GM19468 (cell line): Measurements from ENCODE around the gene PGAM5.
"Not testable (repeated sequence)": the region's sequence is repeated elsewhere in the genome, so short reads cannot be mapped to it uniquely, and the experiment has no call there.

Source experiments
- ATAC-seq: cut with Tn5 transposase; IDR thresholded peaks from one replicate; pipeline ENCODE4 v1.9.1; 2021; ENCODE audit warnings: mild to moderate bottlenecking, moderate library complexity, moderate number of reproducible peaks; ENCODE audit not compliant: unreplicated experiment; ENCODE audit errors: extremely low read depth

Gene PGAM5

DNA sequence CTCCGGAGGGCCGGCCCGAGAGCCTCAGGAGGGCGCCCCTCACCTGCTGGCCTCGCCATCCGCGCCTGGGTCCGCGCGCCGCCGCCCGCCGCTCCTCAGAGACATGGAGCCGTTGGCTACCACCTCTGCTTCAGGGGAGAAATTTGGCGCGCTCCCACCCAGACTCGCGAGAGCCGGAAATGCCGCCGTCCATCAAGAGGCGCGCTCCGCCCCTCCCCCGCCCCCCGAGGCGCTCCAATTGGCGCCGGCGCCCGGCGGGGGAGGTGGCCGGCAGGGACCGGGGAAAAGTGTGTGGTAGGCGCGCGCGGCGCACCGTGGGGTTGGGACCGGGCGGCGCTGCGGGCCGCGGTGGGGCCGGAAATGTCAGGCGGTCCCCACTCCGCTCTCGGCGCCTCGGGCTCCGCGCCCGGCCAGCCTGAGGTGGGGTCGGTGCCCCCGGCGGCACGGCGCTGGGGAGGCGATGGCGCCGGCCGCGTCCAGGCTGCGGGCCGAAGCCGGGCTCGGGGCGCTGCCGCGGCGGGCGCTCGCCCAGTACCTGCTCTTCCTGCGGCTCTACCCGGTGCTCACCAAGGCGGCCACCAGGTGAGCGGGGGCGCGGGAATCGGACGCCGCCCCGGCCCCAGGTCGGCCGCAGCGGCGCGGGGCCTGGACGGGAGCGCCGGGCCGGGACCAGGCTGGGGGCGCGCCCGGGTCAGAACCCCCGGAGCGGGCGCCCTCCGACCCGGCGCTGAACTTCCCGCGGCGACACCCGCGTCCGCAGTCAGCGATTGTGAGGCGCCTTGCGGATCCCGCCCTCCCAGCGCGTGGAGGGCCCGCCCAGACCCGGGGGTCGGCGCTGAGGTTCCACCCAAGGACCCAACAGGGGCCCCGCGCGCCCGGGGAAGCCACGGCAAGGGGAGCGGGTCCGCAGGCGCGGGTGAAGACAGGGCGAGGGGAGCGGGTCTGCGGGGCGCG lies 23.2 kb upstream of the PGAM5 start, which contains the start of the genes POLE and PXMP2:
Gene POLE, minus strand, starts transcription at position 132 of the 954 bp plus-strand sequence. Its CDS starts 27 bp downstream, at position 105.
Gene PXMP2, plus strand, starts transcription at position 377 of the 954 bp plus-strand sequence. Its CDS starts 84 bp downstream, at position 461.
- peak; percentile 72 for ATAC-seq

DNA sequence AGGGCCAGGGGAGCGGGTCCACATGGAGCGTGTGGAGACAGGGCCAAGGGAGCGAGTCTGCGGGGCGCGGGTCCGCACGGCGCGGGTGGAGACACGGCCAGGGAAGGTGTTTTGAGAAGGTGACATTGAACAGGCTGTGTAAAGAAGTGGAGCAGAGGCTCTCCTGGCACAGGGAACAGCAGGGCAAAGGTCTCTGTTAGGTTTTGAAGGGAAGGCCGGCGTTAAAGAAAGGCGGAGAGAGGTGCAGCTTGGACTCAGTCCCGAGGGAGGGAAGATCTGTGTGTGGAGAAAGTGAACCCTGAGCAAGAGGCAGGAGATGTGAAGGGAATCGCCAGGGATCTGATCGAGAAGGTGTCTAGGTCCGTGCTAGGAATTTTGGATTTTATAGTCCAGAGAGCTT lies 21.4 kb upstream of the PGAM5 start:
- no peak for ATAC-seq

DNA sequence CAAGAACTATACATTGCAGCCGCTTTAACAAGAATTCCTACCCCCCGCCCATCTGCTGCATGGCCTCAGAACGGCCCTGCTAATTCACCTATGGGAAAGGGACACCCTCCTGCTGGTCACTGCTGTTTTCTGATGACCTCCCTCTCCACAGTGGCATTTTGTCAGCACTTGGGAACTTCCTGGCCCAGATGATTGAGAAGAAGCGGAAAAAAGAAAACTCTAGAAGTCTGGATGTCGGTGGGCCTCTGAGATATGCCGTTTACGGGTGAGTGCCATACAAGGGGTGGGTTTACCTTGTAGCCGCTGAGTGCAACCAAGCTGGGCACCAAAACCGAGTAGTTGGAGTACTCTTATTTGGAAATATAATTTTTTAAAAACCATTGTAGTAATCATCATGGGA lies 20.5 kb upstream of the PGAM5 start:
- ATAC-seq: no peak

DNA sequence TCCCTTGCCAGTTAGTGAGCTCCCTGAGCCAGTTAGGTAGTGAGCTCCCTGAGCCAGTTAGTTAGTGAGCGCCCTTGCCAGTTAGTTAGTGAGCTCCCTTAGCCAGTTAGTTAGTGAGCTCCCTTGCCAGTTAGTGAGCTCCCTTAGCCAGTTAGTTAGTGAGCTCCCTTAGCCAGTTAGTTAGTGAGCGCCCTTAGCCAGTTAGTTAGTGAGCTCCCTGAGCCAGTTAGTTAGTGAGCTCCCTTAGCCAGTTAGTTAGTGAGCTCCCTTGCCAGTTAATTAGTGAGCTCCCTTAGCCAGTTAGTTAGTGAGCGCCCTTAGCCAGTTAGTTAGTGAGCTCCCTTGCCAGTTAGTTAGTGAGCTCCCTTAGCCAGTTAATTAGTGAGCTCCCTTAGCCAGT lies 18.6 kb upstream of the PGAM5 start:
- not testable (repeated sequence) for ATAC-seq

DNA sequence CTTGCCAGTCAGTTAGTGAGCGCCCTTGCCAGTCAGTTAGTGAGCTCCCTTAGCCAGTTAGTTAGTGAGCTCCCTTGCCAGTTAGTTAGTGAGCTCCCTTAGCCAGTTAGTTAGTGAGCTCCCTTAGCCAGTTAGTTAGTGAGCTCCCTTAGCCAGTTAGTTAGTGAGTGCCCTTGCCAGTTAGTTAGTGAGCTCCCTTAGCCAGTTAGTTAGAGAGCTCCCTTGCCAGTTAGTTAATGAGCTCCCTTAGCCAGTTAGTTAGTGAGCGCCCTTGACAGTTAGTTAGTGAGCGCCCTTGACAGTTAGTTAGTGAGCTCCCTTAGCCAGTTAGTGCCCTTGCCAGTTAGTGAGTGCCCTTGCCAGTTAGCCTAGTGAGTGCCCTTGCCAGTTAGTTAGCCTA lies 15.8 kb upstream of the PGAM5 start:
- ATAC-seq: not testable (repeated sequence)

DNA sequence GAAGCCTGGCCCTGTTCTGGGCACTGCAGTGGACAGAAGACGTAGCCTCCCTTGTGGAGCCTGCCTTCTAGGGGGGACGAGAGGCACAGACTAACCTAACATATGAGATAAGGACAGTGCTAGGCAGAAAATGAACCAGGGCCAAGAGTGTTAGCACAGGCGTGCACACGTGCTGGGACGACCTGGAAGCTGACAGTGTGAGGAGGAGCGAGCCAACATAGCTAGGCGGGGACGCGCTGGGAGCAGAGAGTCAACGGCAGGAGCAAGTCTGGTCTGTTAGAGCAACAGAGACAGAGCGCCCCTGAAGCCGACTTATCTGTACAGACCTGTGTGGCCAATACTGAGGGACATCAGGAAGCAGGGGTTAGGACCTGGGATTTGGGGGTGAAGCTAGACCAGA lies 15.2 kb upstream of the PGAM5 start:
- no peak for ATAC-seq

DNA sequence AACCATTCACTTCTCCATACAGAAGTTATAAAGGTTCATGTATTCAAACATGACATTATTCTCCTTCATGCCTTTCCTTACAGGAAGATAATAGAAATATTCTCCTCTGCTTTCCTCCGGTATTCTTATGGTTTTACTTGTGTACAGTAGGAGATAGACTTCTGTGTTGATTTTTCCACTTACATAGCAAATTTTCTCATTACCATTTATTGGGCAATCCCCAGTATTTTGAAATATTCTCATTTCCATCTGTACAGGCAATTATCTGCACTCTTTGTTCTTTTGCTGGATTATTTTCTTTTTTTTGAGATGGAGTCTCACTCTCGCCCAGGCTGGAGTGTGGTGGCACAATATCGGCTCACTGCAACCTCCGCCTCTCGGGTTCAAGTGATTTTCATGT lies 12.3 kb upstream of the PGAM5 start:
- ATAC-seq: no peak

DNA sequence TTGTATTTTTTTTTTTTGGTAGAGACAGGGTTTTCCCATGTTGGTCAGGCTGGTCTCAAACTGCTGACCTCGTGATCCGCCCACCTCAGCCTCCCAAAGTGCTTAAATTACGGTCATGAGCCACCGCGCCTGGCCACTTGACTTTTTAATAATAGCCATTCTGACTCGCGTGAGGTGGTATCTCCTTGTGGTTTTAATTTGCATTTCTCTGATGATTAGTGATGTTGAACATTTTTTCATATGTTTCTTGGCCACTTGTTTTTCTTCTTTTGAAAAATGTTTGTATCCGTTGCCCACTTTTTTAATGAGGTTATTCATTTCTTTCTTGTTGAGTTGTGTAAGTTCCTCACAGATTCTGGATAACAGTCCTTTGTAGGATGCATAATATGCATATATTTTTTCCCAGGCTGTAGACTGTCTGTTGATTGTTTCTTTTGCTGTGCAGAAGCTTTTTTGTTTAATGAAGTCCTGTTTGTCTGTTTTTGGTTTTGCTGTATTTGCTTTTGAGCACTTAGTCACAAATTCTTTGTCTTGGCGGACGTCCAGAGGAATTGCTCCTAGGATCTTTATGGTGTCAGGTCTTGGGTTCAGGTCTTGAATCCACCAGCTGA lies 10.3 kb upstream of the PGAM5 start:
- ATAC-seq: peak; percentile 37

DNA sequence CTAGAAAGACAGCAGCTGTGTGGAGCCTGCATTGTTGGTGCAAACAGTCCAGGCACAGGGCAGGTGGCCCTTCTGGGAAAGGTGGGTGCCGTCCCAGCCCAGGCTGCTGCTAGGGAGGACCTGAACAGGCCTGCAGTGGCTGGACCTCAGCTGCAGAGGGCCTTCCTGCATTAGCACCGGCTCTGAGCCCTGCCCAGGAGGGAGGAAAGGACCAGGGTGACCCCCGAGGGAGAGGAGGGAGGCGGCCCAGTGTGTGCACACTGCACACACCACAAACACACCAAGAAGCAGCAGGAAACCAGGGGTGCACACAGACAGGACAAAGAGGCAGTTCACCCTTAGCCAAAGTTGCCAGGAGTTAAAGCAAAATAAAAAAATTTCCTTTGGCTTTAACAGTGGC lies 8.0 kb upstream of the PGAM5 start:
- ATAC-seq: no peak

DNA sequence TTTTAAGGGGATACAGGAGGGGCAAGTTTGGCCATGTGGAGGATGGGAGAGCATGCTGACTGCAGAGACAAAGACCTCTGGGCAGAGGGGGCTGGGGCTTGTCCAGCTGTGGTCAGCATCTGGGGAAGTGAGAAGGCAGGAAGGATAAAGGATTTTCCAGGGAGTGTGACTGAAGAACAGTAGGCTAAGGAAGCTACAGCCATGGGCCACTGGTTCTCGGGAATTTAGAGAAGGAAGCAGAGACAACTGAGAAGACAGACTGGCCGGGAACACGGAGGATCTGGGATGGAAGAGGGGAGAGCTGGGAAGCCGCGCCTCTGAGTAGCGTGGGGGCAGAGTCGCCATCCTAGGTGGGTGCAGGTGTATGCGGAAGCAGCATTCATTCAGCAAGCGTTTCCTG lies 7.0 kb upstream of the PGAM5 start:
- ATAC-seq: no peak

DNA sequence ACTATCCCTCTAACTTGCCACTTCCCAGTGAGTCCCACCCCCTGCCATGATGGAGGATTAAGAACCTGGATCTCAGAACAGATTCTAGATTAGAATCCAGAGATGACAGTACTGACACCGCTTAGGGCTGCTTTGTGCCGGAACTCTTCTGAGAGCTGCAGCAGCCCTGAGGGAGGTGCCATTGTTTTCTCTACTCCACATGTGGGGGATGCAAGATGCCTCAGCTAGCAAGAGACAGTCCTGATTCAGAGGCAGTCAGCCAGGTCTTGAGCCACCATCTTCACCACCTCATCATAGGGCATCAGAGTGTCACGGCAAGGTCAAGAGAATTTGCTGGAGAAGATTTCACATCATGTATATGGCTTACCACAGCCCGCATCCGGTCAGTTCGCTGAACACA lies 3.4 kb upstream of the PGAM5 start:
- no peak for ATAC-seq

DNA sequence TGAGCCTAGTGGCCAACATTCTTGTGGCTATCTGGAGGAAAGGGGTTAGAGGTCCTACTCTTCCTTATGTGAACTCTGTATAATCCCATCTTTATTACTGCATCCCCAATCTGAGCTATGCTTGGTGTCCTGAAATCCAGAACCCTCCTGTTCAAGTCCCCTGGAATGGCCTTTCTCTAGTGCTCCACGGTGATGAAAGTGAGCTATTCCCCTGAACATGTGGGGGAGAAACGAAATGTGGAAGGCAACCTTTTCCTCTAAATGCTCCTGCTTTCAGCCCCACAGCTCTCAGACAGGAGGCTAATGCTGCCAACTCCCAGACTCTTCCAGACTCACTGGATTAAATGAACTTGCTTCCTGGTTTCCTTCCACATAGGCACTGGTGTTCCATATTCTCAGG lies 2.5 kb upstream of the PGAM5 start:
- ATAC-seq: no peak

DNA sequence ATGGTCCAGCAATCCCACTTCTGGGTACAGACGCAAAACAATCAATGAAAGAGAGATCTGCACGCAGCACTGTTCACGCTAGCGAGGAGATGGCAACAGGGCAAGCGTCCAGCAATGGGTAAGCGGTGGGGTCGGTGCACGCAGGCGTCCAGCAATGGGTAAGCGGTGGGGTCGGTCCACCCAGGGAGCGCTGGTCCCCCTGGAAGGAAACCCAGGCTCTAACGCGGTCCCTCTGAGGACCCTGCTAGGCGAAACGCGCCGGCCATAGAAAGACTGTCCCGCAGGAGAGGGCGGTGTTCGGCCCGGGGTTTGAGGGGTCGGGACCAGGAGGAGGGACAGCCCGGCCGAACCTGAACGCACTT lies 618 bp upstream of the PGAM5 start:
- peak; percentile 3 for ATAC-seq

DNA sequence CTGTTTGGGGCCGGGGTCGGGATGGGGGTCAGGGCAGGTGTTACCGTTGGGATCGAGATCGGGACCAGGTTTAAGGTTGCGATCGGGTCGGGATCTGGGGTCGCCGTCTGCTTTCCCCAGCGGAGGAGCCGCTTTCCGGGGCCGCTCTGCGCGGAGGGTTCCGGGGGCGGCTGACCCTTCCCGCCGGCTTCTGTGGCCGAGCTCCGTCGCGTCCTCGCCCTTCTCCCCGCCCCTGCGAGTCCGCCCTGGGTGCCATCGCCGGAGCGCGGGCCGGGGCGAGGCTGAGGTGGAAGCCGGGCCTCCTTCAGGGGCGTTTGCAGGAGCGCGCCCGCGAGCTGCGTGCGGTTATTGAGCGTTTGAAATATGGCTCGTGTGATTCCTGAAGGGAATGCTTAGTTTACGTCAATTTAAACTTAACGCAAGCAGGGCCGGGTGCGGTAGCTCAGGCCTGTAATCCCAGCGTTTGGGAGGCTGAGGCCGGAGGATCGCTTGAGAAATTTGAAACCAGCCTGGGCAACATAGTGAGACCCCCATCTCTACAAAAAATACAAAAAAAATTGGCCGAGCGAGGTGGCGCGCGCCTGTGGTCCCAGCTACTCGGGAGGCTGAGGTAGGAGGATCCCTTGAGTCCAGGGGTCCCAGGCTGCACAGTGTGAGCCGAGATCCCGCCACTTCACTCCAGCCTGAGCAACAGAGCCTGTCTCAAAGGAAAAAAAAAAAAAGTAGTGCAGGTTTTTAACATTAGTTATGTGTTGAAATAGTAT lies 620 bp downstream of the PGAM5 start:
- ATAC-seq: no peak

DNA sequence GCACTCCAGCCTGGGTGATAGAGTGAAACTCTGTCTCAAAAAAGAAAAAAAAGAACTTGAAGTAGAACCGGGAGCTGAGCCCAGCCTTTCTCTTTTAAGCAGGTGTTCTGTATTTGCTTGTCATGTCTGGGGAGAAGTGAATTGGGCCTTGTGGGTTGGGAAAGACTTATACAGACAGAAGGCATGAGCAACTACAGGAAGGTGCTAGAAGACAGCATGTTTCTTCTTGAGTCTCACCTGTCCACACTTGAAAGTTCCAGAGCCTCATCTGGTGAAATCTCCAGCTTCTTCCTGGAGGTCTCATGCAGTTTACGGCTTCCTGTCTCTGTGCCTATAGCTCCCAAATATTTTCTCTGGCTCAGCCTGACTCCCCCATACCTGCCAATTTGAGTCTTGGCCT lies 2.5 kb downstream of the PGAM5 start:
- no peak for ATAC-seq

DNA sequence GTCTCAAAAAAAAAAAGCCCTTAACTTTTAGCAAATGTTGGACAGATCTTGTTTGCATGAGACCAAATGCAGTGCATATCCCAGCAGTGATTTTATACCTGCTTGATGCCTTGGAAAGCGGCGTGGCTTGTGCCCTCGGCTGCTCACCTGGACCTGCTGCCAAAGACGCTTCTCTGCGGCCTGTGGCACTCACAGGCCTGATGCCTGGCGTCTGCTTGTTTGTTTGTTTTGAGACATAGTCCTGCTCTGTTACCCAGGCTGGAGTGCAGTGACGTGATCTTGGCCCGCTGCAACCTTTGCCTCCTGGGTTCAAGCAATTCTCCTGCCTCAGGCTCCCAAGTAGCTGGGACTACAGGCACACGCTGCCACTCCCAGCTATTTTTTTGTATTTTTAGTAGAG lies 5.2 kb downstream of the PGAM5 start:
- ATAC-seq: no peak

DNA sequence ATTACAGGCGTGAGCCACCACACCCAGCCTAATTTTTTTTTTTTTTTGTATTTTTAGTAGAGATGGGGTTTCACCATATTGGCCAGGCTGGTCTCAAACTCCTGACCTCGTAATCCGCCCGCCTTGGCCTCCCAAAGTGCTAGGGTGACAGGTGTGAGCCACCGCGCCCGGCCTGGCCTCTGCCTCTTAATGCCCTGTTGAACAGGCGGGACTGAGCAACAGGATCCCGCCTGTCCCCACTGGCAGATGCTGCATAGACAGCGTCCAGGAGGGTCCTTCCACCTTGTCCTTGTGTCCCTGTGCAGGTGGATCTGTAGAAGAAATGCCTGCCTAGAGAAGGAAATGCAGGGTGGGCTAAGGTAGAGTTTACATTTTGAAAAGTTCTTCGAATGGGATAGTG lies 5.7 kb downstream of the PGAM5 start:
- no peak for ATAC-seq

DNA sequence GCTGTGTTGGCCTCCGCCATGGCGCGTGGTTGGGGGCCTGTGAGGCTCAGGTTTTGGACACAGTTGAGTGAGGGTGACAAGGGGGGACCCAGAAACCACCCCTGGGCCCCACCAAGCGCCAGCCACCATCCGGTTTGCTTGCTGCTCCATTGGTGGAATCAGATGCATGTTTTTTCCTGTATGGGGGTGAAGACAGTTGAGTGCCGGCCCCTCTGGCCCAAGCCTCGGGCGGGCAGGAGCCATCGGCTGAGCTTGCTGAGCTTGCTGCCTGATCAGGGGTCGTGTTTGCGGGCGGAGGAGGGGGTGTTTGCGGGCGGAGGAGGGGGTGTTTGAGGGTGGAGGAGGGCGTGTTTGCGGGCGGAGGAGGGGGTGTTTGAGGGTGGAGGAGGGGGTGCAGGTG lies 6.4 kb downstream of the PGAM5 start:
- no peak for ATAC-seq

DNA sequence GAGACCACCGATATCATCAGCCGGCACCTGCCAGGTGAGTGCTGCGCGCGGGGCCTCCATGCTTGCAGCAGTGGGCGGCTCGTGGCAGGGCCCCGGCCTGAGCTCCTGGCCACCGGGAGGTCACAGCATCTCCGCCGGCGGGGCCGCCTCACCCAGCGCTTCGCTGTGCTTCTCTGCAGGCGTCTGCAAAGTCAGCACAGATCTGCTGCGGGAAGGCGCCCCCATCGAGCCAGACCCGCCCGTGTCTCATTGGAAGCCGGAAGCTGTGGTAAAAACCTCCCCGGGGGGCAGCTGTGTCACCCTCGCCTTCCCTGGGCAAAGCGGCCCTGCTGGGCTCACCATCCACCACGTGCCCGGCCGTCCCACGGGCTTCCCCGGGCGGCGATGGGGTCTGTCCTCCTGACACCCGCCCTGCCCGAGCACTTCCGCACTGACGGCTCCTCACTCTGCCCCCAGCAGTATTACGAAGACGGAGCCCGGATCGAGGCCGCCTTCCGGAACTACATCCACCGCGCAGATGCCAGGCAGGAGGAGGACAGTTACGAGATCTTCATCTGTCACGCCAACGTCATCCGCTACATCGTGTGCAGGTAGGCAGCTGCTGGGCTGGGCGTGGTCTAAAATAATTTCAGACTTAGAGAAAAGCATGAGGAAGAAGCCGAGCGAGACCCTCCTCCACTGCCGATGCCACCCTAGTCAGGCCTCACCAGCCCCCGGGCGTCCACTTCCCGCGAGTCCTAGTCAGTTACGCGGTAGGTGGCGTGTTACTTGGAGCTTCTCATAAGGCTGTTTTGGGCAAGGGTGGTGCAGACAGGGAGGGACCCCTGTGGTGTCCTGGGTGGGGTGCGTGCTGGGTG lies 7.1 kb downstream of the PGAM5 start:
- ATAC-seq: no peak

DNA sequence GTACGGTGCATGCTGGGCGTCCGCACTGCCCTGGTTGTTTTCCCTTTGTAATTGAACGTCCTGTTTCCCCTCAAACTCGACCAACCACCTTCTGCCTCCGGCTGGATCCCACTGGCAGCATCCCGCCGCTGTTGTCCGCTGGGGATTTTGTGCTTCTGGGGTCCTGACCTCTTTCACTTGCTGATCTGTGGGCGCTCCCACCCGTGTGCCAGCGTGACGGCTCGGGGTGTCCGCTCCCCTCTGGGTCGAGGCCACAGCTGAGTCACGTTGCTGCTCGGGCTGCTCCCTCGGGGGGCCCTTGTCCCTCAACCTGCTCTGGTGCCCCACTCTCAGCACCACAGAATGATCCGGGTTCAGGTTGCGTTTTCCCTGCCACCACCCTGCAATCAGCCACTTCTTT lies 8.0 kb downstream of the PGAM5 start:
- ATAC-seq: no peak
